Neuronal stem cell (in vitro differentiated cells): ENCODE results near the gene RHOF.
A peak's percentile ranks its signal among the peaks of the same experiment; 100 is the strongest.

ENCODE experiments used
- DNase-seq: peaks from one replicate; pipeline ENCODE4 v3.0.0-alpha.2; 2013; ENCODE audit warnings: low spot score
- H2AFZ ChIP-seq: one replicate; pipeline ENCODE4 v1.6.1; 2013; ENCODE audit warnings: mild to moderate bottlenecking, low read length, inconsistent platforms
- H2AK5ac ChIP-seq: 2 replicates; pipeline ENCODE4 v1.6.1; 2013; ENCODE audit warnings: low read depth, mild to moderate bottlenecking, inconsistent platforms, low read length, moderate library complexity, mixed read lengths
- H2BK120ac ChIP-seq: 2 replicates; pipeline ENCODE4 v1.6.1; 2013; ENCODE audit warnings: low read depth, mild to moderate bottlenecking, inconsistent platforms, low read length, moderate library complexity, mixed read lengths
- H2BK12ac ChIP-seq: one replicate; pipeline ENCODE4 v1.6.1; 2013; ENCODE audit warnings: low read length, inconsistent platforms
- H2BK15ac ChIP-seq: 2 replicates; pipeline ENCODE4 v1.6.1; 2013; ENCODE audit warnings: mild to moderate bottlenecking, low read length, inconsistent platforms, mixed read lengths
- H2BK5ac ChIP-seq: one replicate; pipeline ENCODE4 v1.6.1; 2013; ENCODE audit warnings: inconsistent platforms, mild to moderate bottlenecking, low read length, moderate library complexity
- H3K14ac ChIP-seq: one replicate; pipeline ENCODE4 v1.6.1; 2013; ENCODE audit warnings: low read length, inconsistent platforms
- H3K18ac ChIP-seq: 2 replicates; pipeline ENCODE4 v1.6.1; 2013; ENCODE audit warnings: low read length, inconsistent platforms
- H3K23ac ChIP-seq: 2 replicates; pipeline ENCODE4 v1.6.1; 2013; ENCODE audit warnings: low read depth, mild to moderate bottlenecking, mixed read lengths, low read length, inconsistent platforms; ENCODE audit not compliant: poor library complexity
- H3K27ac ChIP-seq: replicated peaks from 3 replicates; pipeline ENCODE4 v1.5.1; 2013; ENCODE audit warnings: low read length, inconsistent platforms
- H3K27me3 ChIP-seq, 3 experiments: 2 replicates each; pipeline ENCODE4 v1.6.1; 2013; ENCODE audit warnings: low read length in 3 of 3, mild to moderate bottlenecking in 2 of 3, inconsistent platforms in 1 of 3, low read depth in 1 of 3, mixed read lengths in 1 of 3, moderate library complexity in 1 of 3; ENCODE audit not compliant: control insufficient read depth in 3 of 3, insufficient read depth in 3 of 3
- H3K36me3 ChIP-seq, 2 donors: replicated peaks in 1 of 2; 2 replicates each; pipeline ENCODE4 v1.6.1; 2013; ENCODE audit warnings: low read length in 2 of 2; ENCODE audit not compliant: control insufficient read depth in 2 of 2, insufficient read depth in 2 of 2
- H3K4ac ChIP-seq: 2 replicates; pipeline ENCODE4 v1.6.1; 2013; ENCODE audit warnings: inconsistent platforms, mild to moderate bottlenecking, low read length, moderate library complexity
- H3K4me1 ChIP-seq, 2 donors: 1 replicate in 1 of 2; 2 replicates in 1 of 2; pipeline ENCODE4 v1.6.1; 2013; ENCODE audit warnings: low read length in 2 of 2, low read depth in 1 of 2; ENCODE audit not compliant: control insufficient read depth in 2 of 2, insufficient read depth in 1 of 2
- H3K4me2 ChIP-seq: one replicate; pipeline ENCODE4 v1.6.1; 2013; ENCODE audit warnings: mild to moderate bottlenecking, low read length, inconsistent platforms; ENCODE audit not compliant: insufficient read depth, poor library complexity, severe bottlenecking
- H3K4me3 ChIP-seq, 2 donors: 2 replicates each; pipeline ENCODE4 v1.5.1; 2013; ENCODE audit warnings: low read length in 2 of 2, mild to moderate bottlenecking in 2 of 2, inconsistent platforms in 1 of 2, moderate library complexity in 1 of 2
- H3K79me1 ChIP-seq: one replicate; pipeline ENCODE4 v1.6.1; 2013; ENCODE audit warnings: low read depth, mild to moderate bottlenecking, inconsistent platforms, low read length, moderate library complexity
- H3K9ac ChIP-seq: one replicate; pipeline ENCODE4 v1.6.1; 2013; ENCODE audit warnings: mild to moderate bottlenecking, low read depth, low read length, inconsistent platforms; ENCODE audit not compliant: poor library complexity
- H3K9me3 ChIP-seq, 2 donors: replicated peaks in 1 of 2; 2 replicates each; pipeline versions ENCODE3 to v1.6.1; 2013; ENCODE audit warnings: low read length in 2 of 2, mild to moderate bottlenecking in 2 of 2, inconsistent platforms in 1 of 2, low read depth in 1 of 2, mixed read lengths in 1 of 2, moderate library complexity in 1 of 2; ENCODE audit not compliant: control insufficient read depth in 2 of 2, insufficient read depth in 1 of 2
- H4K8ac ChIP-seq: one replicate; pipeline ENCODE4 v1.6.1; 2013; ENCODE audit warnings: low read depth, mild to moderate bottlenecking, inconsistent platforms, low read length, moderate library complexity
- H4K91ac ChIP-seq: one replicate; pipeline ENCODE4 v1.6.1; 2013; ENCODE audit warnings: low read length, low read depth, mild to moderate bottlenecking, inconsistent platforms; ENCODE audit not compliant: poor library complexity
- WGBS, 2 donors: extraction: QIAGEN DNeasy Blood & Tissue Kit; methylation state at CpG; one replicate each; pipeline ENCODE4 v1.1.7; 2013; ENCODE audit warnings: missing lambda C conversion rate in 2 of 2, mixed read lengths in 1 of 2; ENCODE audit not compliant: insufficient read length in 2 of 2, insufficient replicate concordance in 1 of 2; ENCODE audit errors: extremely low coverage in 2 of 2; 5-methylcytosine and 5-hydroxymethylcytosine counted together

RHOF gene

DNA sequence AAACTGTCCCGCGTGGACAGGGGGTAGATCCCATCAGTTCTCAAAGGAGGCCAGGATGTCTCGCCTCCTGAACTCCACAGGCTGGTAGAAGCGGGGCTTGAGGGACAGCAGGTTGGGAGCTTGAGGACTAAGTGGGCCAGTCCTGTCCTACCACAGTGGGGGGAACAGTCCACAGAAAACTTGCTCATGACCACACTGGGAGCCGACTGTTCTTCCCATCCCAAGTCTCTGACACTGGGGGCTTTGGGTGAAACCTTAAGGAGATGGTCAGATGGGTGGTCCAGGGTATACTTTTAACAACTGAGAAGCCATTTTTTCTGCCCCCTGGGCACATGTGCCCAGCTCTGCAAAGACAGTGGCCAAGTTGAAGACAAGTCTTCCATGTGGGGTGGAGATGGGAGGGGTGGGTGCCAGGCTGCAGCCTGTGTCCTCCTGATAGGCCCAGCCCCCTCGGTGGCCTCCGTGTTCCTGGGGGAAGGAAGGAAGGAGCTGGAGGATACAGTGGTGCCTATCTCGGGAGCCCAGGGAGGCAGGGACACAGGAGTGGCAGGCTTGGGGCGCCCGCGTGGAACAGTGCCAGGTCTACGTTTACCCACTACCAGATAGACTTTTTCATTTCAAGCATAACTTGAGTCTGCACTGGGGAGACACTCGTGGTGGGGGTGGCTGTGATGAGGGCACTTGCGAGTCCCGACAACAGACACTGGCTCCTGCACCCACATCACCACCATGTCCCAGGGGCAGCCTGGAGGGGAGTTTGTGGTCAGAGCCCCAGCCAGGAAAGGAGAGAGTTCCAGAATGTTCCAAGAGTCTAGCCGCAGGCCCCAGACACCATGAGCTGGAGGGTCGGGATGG, 14.7 kb downstream of the RHOF start:
- H3K36me3 ChIP-seq: peaks cover 3 to 5% of the 10 kb centered on the region in 2 donors
- H2BK15ac ChIP-seq: peak overlapping the region; percentile 75
- no peak overlapping the region for H3K18ac ChIP-seq
- H4K91ac ChIP-seq: no peak overlapping the region
- DNase-seq: no peak
- no peak overlapping the region for H3K4ac ChIP-seq
- peak overlapping the region; percentile 46 for H2AK5ac ChIP-seq
- H3K4me1 ChIP-seq: peaks cover 8 to 16% of the 10 kb centered on the region in 2 donors
- no peak overlapping the region for H3K4me2 ChIP-seq
- peak overlapping the region; percentile 44 for H3K9ac ChIP-seq
- H2BK120ac ChIP-seq: no peak overlapping the region
- H3K9me3 ChIP-seq: no peaks in the 10 kb centered on the region
- no peaks in the 10 kb centered on the region for H3K27me3 ChIP-seq
- H4K8ac ChIP-seq: no peak overlapping the region
- peak overlapping the region; percentile 71 for H3K14ac ChIP-seq
- no peak overlapping the region for H2BK5ac ChIP-seq
- H2BK12ac ChIP-seq: peak overlapping the region; percentile 22
- no peak overlapping the region for H3K27ac ChIP-seq
- H3K23ac ChIP-seq: peak overlapping the region; percentile 89
- H3K4me3 ChIP-seq: no peak overlapping the region
- no CpG with 5 or more reads among the region's 17 CpGs for WGBS, 2 donors
- no peak overlapping the region for H2AFZ ChIP-seq
- H3K79me1 ChIP-seq: peaks cover 1% of the 10 kb centered on the region

DNA sequence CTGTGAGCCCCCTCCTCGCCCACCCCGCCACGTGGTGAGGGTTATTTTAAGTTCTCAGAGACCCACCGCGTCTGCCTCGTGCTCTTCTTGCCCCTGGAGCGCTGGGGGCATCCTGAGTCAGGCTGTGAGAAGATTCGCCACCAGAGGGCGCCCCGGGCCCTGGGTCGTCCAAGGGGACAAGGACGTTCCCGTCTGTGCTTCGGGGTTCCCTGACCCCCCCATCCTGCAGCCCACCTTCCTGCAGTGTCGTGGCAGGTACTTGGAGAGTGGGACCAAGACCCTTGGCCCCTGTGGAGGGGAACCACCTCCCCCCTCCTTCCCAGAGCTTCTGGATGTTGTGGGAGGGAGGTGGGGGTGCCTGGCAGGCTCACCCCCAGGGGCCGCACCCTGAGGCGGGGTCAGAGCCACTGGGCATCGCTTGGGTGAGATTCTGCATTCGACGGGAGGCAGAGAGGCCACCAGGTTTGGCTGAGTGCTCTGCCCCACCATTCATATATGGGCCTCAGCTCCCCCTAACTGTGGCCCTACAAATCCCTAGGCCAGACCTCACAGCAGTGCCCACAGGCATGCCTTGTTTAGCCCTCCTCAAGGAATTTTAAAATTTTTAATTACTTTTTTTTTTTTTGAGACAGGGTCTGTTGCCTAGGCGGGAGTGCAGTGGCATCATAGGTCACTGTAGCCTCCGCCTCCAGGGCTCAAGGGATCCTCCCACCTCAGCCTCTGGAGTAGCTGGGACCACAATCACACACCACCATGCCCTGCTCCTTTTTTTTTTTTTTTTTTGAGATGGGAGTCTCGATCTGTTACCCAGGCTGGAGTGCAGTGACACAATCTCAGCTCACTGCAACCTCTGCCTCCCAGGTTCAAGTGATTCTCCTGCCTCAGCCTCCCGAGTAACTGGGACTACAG, 17.0 kb downstream of the RHOF start:
- Histone ChIP-seq H3K23ac (peak overlapping the region; percentile 66), H3K18ac (peak overlapping the region; percentile 90), H3K27ac (no peak overlapping the region), H3K9ac (no peak overlapping the region), H3K4me2 (no peak overlapping the region), H2BK120ac (no peak overlapping the region), H4K8ac (no peak overlapping the region), H2BK12ac (peak overlapping the region; percentile 88), H3K4me3 (no peak overlapping the region), H3K14ac (no peak overlapping the region), H3K4ac (no peak overlapping the region), H3K4me1 (peaks cover under 1 to 11% of the 10 kb centered on the region in 2 donors), H4K91ac (no peak overlapping the region), H3K79me1 (peaks cover 1% of the 10 kb centered on the region), H2BK5ac (no peak overlapping the region), H3K36me3 (peaks cover 3 to 5% of the 10 kb centered on the region in 2 donors), H2AK5ac (peak overlapping the region; percentile 30), H2BK15ac (no peak overlapping the region), H2AFZ (no peak overlapping the region), H3K27me3 (no peaks in the 10 kb centered on the region), H3K9me3 (no peaks in the 10 kb centered on the region)
- no CpG with 5 or more reads among the region's 24 CpGs for whole genome bisulfite sequencing, 2 donors
- DNase-seq: peak; percentile 69

DNA sequence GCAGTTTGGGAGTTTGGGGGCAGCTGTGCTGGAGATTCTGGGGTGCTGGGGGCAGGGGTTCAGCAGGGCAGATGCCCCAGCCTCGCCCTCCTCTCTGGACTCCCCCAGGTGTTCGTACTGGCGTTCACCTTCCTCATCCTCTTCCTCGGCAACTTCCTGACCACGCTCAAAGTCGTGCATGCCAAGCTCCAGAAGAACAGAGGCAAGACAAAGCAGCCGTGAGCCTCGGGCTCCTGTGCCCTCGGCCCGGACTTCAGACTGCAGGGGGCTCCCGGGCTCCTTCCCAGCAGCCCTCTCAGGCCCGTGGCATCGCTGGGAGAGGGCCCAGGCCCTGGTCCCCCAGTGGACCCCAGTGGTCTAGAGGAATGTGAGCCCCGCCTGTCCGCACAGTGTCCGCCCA, 18.0 kb downstream of the RHOF start:
- H4K8ac ChIP-seq: no peak overlapping the region
- H3K27me3 ChIP-seq: no peaks in the 10 kb centered on the region
- H3K4me2 ChIP-seq: no peak overlapping the region
- H2BK5ac ChIP-seq: peak overlapping the region; percentile 82
- no peak overlapping the region for H2AFZ ChIP-seq
- H2BK120ac ChIP-seq: no peak overlapping the region
- H3K27ac ChIP-seq: no peak overlapping the region
- H2BK15ac ChIP-seq: peak overlapping the region; percentile 94
- no peak overlapping the region for H3K4me3 ChIP-seq
- H3K23ac ChIP-seq: no peak overlapping the region
- peak overlapping the region; percentile 94 for H2AK5ac ChIP-seq
- peaks cover 1% of the 10 kb centered on the region for H3K79me1 ChIP-seq
- no CpG with 5 or more reads among the region's 16 CpGs for WGBS, 2 donors
- H3K18ac ChIP-seq: peak overlapping the region; percentile 90
- H3K4me1 ChIP-seq: peaks cover 0 to 15% of the 10 kb centered on the region in 2 donors
- DNase-seq: no peak
- peaks cover 2 to 3% of the 10 kb centered on the region in 2 donors for H3K36me3 ChIP-seq
- H2BK12ac ChIP-seq: peak overlapping the region; percentile 58
- H3K4ac ChIP-seq: peak overlapping the region; percentile 66
- H3K9me3 ChIP-seq: no peaks in the 10 kb centered on the region
- H3K9ac ChIP-seq: peak overlapping the region; percentile 44
- H4K91ac ChIP-seq: no peak overlapping the region
- H3K14ac ChIP-seq: no peak overlapping the region
